ENCODE measurements around the gene ERGIC1. TPM values are rescaled to one million over a fixed set of nuclear protein-coding genes. Genes with fewer than 3 reads are reported as not detected.

ERGIC1 gene
- total and polyA plus RNA-seq, 12 donors: 71.9 to 450 (median 248) TPM

GRCh38 chr5:172975289-172975688, 141.2 kb downstream of the ERGIC1 start:
- Histone ChIP-seq H3K27me3 (no peaks in the 10 kb centered on the region), H3K9me3 (replicated peaks in 1 of 3) (no peaks in the 10 kb centered on the region), H3K36me3 (replicated peaks in 1 of 2) (no peaks in the 10 kb centered on the region), H3K4me3 (no peak overlapping the region), H3K27ac (no peak overlapping the region), H3K4me1 (replicated peaks in 1 of 2) (no peaks in the 10 kb centered on the region)
- 84 to 91% (median 88%) methylated on average over 11 of the region's 11 CpGs for WGBS, 4 donors
- TF ChIP-seq POLR2A (IDR thresholded peaks at IDR 0.05) (no peak), CTCF (IDR thresholded peaks at IDR 0.05) (no peak)
- intact Hi-C loops (cut with DNase I): loop anchor here in 1 of 2 donors (5.0 kb wide), 1 partner anchor 307 kb away; no protein-coding TSS in a partner anchor
- DNase-seq: no peak

GRCh38 chr5:172979778-172980177, 145.7 kb downstream of the ERGIC1 start:
- intact Hi-C loops (cut with DNase I): loop anchor here (5.0 to 10.0 kb wide), 3 partner anchors 168 to 303 kb away; no protein-coding TSS in a partner anchor
- no peak for TF ChIP-seq CTCF (IDR thresholded peaks at IDR 0.05)
- no peak for TF ChIP-seq POLR2A (IDR thresholded peaks at IDR 0.05)
- Histone ChIP-seq H3K9me3 (replicated peaks in 1 of 3) (no peaks in the 10 kb centered on the region), H3K27ac (no peak overlapping the region), H3K36me3 (replicated peaks in 1 of 2) (no peaks in the 10 kb centered on the region), H3K4me3 (no peak overlapping the region), H3K27me3 (no peaks in the 10 kb centered on the region), H3K4me1 (replicated peaks in 1 of 2) (peaks cover 0 to 12% of the 10 kb centered on the region in 2 donors)
- 77 to 89% (median 85%) methylated on average over 4 of the region's 4 CpGs for WGBS, 4 donors
- DNase-seq: no peak

- DNase-seq: no peak
- TF ChIP-seq POLR2A (IDR thresholded peaks at IDR 0.05): no peak
- no peak for TF ChIP-seq CTCF (IDR thresholded peaks at IDR 0.05)
- H3K27me3 ChIP-seq: no peaks in the 10 kb centered on the region
- peaks cover 0 to 24% of the 10 kb centered on the region in 2 donors for H3K4me1 ChIP-seq (replicated peaks in 1 of 2)
- peaks cover 0 to 5% of the 10 kb centered on the region in 2 donors for H3K36me3 ChIP-seq (replicated peaks in 1 of 2)
- H3K27ac ChIP-seq: no peak overlapping the region
- 92 to 96% (median 95%) methylated on average over 7 of the region's 7 CpGs for WGBS, 4 donors
- no peaks in the 10 kb centered on the region for H3K9me3 ChIP-seq (replicated peaks in 1 of 3)
- intact Hi-C loops (cut with DNase I): loop anchor here in 1 of 2 donors (5.0 to 10.0 kb wide), 2 partner anchors 165 to 293 kb away; no protein-coding TSS in a partner anchor
- H3K4me3 ChIP-seq: no peak overlapping the region
These were observed 147.9 kb downstream of the ERGIC1 start for GRCh38 chr5:172981931-172982330.

- intact Hi-C loops (cut with DNase I): loop anchor here in 1 of 2 donors (5.0 to 10.0 kb wide), 2 partner anchors 164 to 291 kb away; no protein-coding TSS in a partner anchor
- WGBS, 4 donors: 0 to 7% (median 0%) methylated on average over 2 to 49 of the region's 49 CpGs
- H3K4me1 ChIP-seq (replicated peaks in 1 of 2): peaks cover 0 to 37% of the 10 kb centered on the region in 2 donors
- peak within 1 kb of the TSS; percentile 88 to 99 (median 92) for H3K27ac ChIP-seq
- H3K27me3 ChIP-seq: no peaks in the 10 kb centered on the region
- no peaks in the 10 kb centered on the region for H3K9me3 ChIP-seq (replicated peaks in 1 of 3)
- TF ChIP-seq POLR2A (IDR thresholded peaks at IDR 0.05): peak; percentile 79 to 86
- no peak for TF ChIP-seq CTCF (IDR thresholded peaks at IDR 0.05)
- peaks cover 0 to 5% of the 10 kb centered on the region in 2 donors for H3K36me3 ChIP-seq (replicated peaks in 1 of 2)
- peak within 1 kb of the TSS; percentile 56 to 68 (median 64) for H3K4me3 ChIP-seq
- peak; percentile 95 to 98 (median 98) for DNase-seq
These were observed 149.6 kb downstream of the ERGIC1 start, which contains the start of gene ATP6V0E1 for GRCh38 chr5:172983542-172984243. Gene ATP6V0E1, plus strand, starts transcription at chr5:172983771. Its CDS starts 90 bp downstream, at chr5:172983861.

Data from adrenal gland (tissue), 12 donors.